Spleen (tissue), 7 donors: Measurements from ENCODE around the gene CASP8AP2.

Source experiments
- POLR2A ChIP-seq, 3 donors: fragments of 450-650 bp; IDR thresholded peaks; one replicate each; pipeline ENCODE4 v1.5.1; 2017; ENCODE audit warnings: antibody characterized with exemption in 3 of 3, mild to moderate bottlenecking in 1 of 3
- POLR2AphosphoS5 ChIP-seq, 3 donors: sonication (generic); formaldehyde crosslinking; IDR thresholded peaks; one replicate each; pipeline ENCODE4 v1.5.1; 2017; ENCODE audit warnings: antibody characterized with exemption in 3 of 3
- TF ChIP-seq, protein P1 (sequence below), 11 experiments: fragments of 200-600 bp in 7 of 11; fragments of 450-650 bp in 4 of 11; sonication (generic) in 4 of 11; IDR thresholded peaks in 8 of 11; conservative IDR thresholded peaks in 3 of 11; 1 replicate in 7 of 11; 2 replicates in 4 of 11; pipeline versions ENCODE4 v1.4.0 to v1.8.0; 2016 to 2021; ENCODE audit warnings: antibody characterized with exemption in 11 of 11, inconsistent platforms in 4 of 11, mild to moderate bottlenecking in 1 of 11
- donor health status: DM: no; HTN: no; CAD: no; lungs with moderate emphysema.
- donor health status: DM: no; HTN: no; CAD: no.
- donor health status: DM: no; HTN: no; CAD: no.

DNA sequence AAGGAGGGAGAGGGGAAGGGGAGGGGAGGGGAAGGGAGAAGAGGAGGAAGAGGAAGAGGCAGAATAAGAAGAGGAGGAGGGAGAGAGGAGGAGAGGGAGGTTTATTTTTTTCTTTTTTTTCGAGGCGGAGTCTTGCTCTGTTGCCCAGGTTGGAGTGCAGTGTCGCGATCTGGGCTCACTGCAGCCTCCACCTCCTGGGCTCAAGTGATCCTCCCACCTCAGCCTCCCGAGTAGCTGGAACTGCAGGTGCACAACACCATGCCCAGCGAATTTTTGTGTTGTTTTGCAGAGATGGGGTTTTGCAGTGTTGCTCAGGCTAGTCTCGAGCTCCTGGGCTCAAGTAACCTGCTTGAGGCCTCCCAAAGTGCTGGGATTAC is 58.4 kb downstream of the CASP8AP2 start:
- TF ChIP-seq, protein P1, sequence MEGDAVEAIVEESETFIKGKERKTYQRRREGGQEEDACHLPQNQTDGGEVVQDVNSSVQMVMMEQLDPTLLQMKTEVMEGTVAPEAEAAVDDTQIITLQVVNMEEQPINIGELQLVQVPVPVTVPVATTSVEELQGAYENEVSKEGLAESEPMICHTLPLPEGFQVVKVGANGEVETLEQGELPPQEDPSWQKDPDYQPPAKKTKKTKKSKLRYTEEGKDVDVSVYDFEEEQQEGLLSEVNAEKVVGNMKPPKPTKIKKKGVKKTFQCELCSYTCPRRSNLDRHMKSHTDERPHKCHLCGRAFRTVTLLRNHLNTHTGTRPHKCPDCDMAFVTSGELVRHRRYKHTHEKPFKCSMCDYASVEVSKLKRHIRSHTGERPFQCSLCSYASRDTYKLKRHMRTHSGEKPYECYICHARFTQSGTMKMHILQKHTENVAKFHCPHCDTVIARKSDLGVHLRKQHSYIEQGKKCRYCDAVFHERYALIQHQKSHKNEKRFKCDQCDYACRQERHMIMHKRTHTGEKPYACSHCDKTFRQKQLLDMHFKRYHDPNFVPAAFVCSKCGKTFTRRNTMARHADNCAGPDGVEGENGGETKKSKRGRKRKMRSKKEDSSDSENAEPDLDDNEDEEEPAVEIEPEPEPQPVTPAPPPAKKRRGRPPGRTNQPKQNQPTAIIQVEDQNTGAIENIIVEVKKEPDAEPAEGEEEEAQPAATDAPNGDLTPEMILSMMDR (IDR thresholded peaks at IDR 0.05 in 8 of 11, conservative IDR thresholded peaks at IDR 0.05 in 3 of 11) = no peak
- no peak for TF ChIP-seq POLR2AphosphoS5 (IDR thresholded peaks at IDR 0.05)
- TF ChIP-seq POLR2A (IDR thresholded peaks at IDR 0.05) = no peak
